GM19395 (cell line): Measurements from ENCODE around the gene IL15RA.
"Not testable (repeated sequence)": the region's sequence is repeated elsewhere in the genome, so short reads cannot be mapped to it uniquely, and the experiment has no call there.

ENCODE experiments used
- ATAC-seq: cut with Tn5 transposase; IDR thresholded peaks from one replicate; pipeline ENCODE4 v1.9.1; 2021; ENCODE audit warnings: mild to moderate bottlenecking, moderate library complexity; ENCODE audit not compliant: unreplicated experiment

The IL15RA gene

GRCh38 chr10:5971315-5971832 is 6.0 kb downstream of the IL15RA start:
- no peak for ATAC-seq

DNA sequence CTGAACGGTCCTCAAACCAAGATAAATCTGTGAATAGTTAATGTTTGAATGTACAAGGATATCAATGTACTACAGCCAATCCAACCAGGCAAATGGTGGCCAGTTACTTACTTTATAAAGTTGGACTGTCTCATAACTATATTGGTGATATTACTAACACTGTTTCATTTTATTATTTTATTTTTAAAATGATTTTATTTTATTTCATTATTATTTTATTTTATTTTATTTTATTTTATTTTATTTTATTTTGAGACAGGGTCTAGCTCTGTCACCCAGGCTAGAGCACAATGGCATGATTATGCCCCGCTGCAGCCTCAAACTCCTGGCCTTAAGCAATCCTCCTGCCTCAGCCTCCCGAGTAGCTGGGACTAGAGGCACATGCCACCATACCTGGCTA is 6.8 kb downstream of the IL15RA start:
- ATAC-seq = no peak

DNA sequence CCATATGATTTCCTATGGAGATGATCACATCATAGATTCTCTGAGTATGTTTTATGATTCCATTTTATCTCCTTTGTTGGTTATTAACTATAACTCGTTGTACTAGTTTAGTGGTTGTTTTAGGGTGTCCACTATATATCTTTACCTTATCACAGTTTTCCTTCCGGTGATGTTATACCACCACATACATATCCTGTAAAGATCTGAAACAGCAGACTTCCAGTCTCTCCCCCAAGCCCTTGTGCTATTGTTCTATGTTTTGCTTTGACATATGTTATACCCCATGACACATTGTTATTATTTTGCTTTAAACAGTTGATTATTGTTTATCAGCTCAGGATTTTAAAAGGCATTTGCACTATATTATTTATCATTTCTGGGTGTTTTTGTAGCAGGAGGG is 7.3 kb downstream of the IL15RA start:
- no peak for ATAC-seq

- ATAC-seq = no peak
These were observed 8.5 kb downstream of the IL15RA start for GRCh38 chr10:5968681-5969453.

DNA sequence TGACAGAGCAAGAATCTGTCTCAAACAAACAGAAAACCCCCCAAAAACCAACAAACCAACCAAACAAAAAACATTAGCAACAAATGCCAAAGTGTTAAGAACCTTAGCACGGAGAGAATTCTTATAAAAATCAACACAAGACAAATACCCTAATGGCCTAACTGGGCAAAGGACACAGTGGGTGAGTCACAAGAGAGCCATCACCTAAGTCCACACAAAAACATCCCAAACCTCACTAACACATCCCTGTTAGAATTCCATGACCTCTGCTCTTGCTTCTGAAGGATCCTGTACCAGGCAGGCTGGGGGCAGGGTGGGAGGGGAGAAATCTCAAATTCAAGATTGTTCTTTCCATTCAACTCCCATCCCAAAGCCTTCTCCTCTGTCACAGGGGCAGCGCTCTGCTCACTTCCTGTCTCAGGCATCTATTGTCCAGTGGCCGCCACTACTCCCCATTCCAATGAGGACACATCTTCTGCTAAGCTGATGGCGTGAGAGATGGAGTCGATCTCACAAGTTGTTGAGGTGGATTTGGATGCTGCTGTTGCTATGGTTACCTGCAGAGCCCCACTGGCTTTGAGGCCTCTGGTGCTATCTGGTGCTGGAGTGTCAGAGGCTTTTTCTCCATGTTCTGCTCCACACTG is 9.2 kb downstream of the IL15RA start:
- no peak for ATAC-seq

- ATAC-seq = no peak
These were observed 12.1 kb downstream of the IL15RA start for GRCh38 chr10:5965266-5965665.

GRCh38 chr10:5964736-5965135 is 12.6 kb downstream of the IL15RA start:
- no peak for ATAC-seq

GRCh38 chr10:5963591-5963990 is 13.8 kb downstream of the IL15RA start:
- no peak for ATAC-seq

DNA sequence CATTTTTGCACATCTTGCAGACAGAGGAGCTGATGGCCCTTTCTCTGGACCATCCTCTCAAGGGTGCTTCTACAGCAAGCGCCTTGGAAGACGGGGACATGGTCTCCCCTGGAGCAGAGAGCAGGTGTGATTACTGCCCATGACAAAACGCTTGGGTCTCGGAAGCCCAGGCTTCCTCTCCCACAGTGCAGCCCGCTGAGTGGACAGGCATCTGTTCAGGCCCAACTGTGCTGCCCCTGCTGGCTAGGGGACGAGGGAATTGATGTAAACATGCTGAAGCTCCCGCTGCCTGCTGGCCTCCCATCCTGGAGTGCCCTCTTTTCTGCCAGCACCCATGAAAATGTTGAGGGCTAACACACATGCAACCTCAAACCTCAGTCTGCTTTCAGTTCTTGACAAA is 14.3 kb downstream of the IL15RA start:
- ATAC-seq = no peak

DNA sequence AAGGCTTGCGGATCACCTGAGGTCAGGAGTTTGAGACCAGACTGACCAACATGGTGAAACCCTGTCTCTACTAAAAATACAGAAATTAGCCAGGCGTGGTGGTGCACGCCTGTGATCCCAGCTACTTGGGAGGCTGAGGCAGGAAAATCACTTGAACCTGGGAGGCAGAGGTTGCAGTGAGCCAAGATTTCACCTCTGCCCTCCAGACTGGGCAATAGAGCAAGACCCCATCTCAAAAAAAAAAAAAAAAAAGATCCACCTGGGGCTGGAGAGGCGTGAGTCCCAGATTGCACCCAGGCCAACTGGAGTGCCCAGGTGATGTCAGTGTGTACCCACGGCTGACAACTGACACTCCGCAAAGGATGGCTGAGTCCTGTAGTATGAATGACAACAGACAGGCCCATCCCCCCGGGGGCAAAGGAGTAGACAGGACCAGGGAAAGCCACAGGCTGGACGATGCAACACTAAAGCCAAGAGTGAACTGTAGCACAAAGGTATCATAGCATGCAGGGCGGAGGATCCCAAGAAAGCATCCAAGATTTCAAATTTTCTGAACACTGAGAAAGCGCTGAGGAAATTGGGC is 14.9 kb downstream of the IL15RA start:
- not testable (repeated sequence) for ATAC-seq

DNA sequence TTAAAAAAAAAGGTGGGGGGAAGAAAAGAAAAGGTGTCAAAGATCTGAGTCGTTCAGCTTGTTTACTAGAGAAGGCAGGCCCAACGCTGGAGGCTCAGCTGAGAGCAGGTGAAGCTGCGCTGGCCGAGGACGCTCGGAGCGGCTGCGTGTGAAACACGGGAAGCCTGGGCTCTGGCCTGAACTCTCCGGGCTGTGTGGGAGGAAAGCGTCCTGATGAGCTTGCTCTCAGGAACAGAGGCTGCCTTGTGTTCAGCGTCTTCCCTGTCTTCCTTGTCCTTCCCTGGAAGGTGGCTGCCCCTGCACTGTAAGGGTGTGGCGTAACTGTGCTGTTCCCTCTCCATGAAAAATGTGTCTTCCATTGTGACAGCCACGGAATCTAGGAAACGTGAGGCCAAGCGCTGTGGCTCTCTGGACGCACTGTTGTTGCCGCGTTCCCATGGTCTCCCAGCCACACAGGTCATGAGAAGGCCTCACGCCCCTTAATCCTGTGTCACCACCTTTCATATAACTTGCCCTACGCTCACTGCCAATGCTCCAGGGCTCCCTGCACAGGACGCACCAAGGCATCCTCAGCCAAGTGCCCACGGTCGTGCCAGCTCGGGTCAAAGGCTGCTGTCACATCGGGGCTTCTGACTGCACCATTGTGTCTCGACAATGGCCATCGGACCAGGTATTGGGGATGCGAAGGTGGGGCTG is 15.8 kb downstream of the IL15RA start:
- ATAC-seq = no peak

DNA sequence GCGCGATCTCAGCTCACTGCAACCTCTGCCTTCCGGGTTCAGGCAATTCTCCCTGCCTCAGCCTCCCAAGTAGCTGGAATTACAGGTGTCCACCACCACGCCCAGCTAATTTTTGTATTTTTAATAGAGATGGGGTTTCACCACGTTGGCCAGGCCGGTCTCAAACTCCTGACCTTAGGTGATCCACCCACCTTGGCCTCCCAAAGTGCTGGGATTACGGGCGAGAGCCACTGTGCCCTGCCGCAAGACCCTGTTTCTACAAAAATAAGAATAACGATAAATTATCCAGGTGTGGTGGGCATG is 16.4 kb downstream of the IL15RA start:
- ATAC-seq = not testable (repeated sequence)

DNA sequence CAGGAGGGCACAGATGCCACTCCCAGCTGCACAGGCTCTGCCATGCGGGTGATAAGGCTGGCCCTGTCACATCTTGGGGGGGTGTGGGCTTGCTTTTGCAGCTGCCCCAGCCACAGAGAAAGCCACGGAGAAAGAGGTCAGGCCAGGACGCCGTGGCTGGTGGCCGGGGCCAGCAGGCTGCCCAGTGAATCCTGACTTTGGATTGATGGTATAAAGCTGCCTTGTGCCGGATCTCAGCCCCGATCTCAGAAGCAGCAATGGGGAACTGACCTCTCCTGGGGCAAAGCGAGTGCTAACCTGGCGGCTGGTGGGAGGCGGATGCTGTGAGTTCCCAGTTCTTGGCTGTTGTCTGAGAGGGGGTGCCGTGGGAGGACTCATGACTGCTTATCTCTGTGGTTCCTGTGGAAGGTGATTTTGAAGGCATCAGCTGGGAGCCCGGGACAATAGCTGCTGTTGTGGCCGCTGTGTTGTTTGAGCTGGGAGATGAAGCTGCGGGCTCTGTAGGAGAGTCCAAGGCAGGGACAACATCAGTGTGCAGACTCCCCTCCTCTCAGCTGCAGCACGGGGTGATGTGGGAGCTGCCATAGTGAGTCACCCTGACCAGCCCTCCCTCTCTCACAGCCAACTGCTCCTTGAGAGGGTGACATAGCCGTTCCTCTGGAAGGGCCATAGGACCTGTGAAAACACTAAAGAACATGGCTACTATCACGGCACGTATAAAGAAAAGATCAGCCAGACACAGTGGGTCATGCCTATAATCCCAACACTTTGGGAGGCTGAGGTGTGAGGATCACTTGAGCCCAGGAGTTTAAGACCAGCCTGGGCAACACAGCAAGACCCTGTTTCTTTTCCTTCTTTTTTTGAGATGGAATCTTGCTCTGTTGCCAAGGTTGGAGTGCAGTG is 17.0 kb downstream of the IL15RA start:
- ATAC-seq = no peak

- ATAC-seq = no peak
These were observed 17.7 kb downstream of the IL15RA start for GRCh38 chr10:5959581-5960069.

GRCh38 chr10:5959142-5959541 is 18.2 kb downstream of the IL15RA start:
- no peak for ATAC-seq

DNA sequence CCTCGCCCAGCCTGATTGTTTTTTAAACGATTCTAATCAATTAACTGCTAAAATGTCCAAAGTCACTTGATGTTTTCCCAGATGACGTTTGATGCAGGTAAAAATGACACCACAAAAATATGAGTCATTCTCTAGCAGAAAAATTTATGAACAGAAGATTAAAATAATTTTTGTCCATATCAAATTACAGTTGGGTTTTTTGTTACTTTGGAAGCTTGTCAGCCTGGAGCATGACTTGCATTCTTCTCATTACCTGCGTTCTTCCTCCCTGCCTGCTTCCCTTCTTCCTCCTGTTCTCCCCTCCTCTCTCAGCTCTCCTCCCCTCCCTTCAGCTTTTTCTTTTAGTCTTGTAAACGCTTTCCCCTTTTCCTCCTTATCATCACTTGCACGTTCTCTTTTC is 18.7 kb downstream of the IL15RA start:
- no peak for ATAC-seq

- ATAC-seq = no peak
These were observed 19.3 kb downstream of the IL15RA start for GRCh38 chr10:5958077-5958476.

- no peak for ATAC-seq
These were observed 21.0 kb downstream of the IL15RA start for GRCh38 chr10:5956146-5956936.

DNA sequence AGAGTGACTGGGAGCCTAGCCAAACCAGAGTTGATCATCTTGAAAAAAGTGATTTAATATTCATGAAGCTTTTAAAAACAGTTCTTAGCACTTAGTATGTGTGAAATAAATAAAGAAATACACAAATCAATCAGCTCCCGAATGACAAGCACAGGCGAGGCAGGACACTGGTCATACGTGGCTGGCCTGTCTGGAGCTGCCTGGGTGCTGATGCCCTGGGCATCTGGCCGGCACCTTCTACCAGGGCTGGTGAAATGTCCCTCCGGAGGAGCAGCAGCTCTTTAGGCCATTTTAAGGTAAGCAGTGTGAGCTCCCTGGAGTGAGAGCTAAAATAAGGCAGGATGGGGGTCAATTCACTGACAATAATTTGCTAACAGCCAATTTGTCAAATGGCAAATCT is 23.7 kb downstream of the IL15RA start:
- ATAC-seq = no peak
